GM19324 (cell line): ENCODE results near the gene TFPT.
A peak's percentile ranks its signal among the peaks of the same experiment; 100 is the strongest.

Experiments
- ATAC-seq: cut with Tn5 transposase; IDR thresholded peaks from one replicate; pipeline ENCODE4 v1.9.1; 2021; ENCODE audit warnings: mild to moderate bottlenecking, moderate library complexity; ENCODE audit not compliant: unreplicated experiment, low FRiP score

Gene TFPT

GRCh38 chr19:54115109-54116063 is at the start of gene TFPT, which contains the start of gene PRPF31:
TSS of gene TFPT (minus strand) at chr19:54115657. CDS start at chr19:54115269, 388 bp downstream.
TSS of gene PRPF31 (plus strand) at chr19:54115754. CDS start at chr19:54118279, 2,525 bp downstream.
- peak; percentile 81 for ATAC-seq

GRCh38 chr19:54165222-54165621 is 49.8 kb upstream of the TFPT start:
- ATAC-seq, result no peak

DNA sequence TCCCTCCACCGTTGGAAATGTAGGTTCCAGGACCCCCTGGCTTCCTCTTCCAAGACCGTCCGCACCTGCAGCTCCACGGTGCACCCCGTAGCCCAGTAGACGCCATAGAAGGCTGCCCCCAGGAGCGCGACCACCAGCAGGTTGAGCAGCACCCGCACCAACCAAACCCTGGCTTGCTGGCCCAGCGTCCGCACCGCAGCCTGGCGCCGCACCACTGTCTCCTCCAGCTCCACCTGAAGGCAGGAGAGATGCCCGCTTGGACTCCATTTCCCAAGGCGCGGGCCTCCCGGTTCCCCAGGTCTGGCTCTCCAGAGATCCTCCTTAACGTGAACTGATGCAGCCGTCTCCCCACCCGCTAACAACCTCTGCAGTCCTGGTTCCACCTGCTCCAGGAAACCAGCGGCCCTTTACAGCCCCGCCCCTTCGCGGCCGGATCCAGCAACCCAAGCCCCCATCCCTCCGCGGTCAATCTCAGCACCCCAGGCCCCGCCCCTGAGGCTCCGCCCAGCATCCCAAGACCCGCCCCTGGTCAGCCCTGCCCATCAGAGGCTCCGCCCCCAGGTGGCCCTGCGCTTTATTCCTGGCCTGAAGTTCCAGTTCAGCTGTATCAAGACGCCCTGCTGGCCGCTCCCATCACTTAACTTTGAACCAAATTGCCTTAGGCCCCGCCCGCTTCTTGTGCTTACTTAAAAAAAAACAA is 49.1 kb upstream of the TFPT start:
- no peak for ATAC-seq

DNA sequence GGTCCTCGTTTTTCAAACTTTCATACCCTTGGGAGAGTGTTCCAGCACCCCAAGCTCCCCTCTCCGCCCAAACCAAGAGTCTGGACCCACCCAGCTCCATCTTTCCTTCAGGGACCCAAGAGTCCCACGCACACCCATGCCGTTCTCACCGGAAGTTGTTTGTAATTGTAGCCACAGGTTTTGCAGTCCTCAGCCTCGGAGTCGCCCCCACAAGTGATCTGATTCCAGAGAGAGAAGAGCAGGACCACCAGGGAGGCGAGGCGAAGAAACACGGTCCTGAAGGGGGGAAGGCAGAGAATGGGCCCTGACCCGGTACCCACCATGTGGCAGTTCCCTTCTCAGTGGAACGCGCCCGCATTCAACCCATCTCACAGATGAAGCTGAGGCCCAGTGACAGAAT is 47.4 kb upstream of the TFPT start:
- ATAC-seq, result no peak

DNA sequence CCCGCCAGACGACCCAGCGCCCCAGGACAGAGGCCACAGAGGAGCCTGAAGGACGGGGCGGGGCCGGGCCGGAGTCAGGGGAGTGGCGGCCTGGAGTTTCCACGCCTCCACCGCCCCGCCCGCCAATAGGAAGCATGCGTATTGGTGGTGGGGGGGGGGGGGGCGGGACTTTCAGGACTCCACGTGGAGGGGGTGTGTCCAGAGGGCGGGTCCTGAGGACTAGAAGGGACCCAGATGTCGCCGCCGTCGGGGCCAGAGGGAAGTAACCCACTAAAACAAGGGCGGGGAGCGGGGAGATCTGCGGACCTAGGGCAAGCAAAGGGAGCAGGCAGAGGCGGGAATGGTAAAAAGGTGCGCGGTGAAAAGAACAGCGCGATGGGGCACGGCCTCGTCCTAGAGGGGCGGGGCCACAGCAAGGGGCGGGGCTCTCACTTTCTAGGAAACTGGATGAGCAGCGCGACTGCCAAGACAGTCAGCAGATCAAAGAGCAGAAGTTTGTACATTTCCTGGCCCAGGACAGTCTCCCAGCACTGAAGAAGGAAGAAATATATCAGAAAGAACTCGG is 46.9 kb upstream of the TFPT start:
- ATAC-seq, result no peak

DNA sequence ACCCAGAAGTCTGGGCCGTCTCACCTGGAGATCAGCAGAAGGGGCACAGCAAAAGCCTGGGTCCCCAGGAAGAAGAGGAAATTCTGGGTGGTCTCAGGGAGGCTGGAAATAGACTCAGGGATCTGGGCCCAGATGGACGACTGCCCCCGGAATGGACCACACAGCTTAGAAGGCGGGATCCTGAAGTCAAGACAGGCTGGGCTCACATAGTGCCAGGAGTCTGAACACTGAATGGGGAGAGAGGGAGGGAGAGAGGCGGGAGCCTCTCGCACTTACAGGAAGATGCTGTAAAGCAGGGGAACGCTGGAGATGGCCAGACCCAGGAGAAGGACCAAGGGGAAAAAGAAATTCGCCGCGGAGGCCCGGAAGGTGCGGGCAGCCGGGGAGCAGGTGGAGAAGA is 45.4 kb upstream of the TFPT start:
- ATAC-seq, result no peak

- ATAC-seq, result no peak
Measured at GRCh38 chr19:54160182-54160811, 44.8 kb upstream of the TFPT start.

GRCh38 chr19:54159352-54160181 is 44.1 kb upstream of the TFPT start, which contains the start of gene LENG1:
TSS of gene LENG1 (minus strand) at chr19:54159721. CDS start at chr19:54159695, 26 bp downstream.
- peak; percentile 96 for ATAC-seq

DNA sequence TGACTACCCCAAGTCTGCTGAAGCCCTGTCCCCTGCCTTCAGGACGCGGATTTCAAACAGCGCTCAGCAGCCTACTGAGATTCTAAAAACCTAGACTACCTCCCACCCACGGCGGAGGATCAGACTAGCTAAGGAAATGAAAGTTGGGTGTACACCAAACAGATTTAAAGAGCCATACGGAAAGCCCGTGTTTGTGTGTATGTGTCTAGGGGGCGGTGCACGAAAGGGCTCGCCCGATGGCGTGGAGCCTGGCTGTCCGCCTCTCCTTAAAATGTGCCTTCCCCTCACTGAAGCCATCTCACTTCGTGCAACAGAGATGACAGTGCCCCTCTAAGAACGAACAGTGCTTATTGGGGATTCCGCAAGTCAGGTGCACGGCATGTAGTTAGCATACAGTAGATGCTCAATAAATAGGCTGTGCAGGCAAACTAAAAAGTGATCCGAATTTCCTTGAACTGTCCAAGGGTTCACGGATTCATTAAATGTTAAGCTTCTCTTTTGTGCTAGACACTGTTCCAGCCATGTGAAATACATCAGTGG is 43.4 kb upstream of the TFPT start:
- ATAC-seq, result no peak

- no peak for ATAC-seq
Measured at GRCh38 chr19:54156953-54157352, 41.5 kb upstream of the TFPT start.

- ATAC-seq, result no peak
Measured at GRCh38 chr19:54156490-54156889, 41.0 kb upstream of the TFPT start.

DNA sequence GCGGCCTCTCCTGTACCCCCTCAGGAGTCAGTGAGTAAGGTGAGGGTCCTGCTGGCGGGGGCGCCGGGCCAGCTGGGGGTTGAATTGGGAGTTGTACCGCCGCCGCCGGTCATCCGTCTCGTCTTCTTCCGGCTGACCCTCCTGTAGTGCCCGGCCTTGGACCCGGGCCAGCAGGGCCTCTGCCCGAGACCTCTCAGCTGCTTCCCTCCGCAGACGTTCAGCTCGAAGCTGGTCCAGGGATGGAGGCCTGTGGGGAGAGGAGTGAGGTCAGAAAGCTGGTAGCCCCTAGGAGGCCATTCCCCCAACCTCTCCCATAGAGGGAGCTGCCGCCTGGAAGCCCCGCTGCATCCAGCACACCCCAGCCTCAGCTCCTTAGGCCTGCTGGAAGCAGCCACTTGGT is 40.2 kb upstream of the TFPT start:
- ATAC-seq, result no peak

DNA sequence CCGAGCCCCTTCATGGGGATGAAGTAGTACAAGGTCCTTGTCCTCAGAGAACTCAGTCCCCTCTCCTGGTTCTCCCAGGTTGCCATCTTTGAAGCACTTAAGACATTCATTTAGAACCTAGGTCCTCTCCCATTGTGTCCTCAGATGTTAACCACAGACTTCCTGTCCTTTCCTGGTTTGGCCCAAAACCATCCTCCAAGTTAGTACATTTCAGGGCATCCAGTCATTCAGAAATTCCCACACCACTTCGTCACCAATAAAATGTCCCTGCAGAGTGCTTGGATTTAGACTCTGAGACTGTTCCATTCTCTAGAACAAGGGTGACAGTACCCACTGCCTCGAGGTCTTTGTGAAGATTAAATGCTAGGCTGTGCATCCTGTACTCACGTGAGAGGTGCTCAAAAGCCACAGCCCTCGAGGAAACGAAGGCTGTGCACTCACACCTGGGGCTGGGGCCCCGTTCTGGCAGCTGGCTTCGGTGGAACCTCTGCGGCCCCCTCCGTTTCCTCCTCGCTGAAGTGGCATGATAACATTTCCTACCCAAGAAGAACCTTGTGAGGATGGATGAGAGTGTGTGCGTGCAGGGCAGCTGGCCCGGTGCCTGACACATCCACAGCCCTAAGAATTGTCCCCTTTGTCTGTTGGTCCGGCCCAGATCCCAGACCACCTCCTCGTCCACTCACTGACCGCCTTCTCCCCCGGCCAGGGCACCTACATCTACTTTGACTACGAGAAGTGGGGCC is 39.3 kb upstream of the TFPT start:
- ATAC-seq, result no peak

GRCh38 chr19:54153731-54154326 is 38.4 kb upstream of the TFPT start:
- no peak for ATAC-seq

GRCh38 chr19:54152878-54153524 is 37.5 kb upstream of the TFPT start:
- no peak for ATAC-seq

- ATAC-seq, result no peak
Measured at GRCh38 chr19:54152267-54152666, 36.8 kb upstream of the TFPT start.

DNA sequence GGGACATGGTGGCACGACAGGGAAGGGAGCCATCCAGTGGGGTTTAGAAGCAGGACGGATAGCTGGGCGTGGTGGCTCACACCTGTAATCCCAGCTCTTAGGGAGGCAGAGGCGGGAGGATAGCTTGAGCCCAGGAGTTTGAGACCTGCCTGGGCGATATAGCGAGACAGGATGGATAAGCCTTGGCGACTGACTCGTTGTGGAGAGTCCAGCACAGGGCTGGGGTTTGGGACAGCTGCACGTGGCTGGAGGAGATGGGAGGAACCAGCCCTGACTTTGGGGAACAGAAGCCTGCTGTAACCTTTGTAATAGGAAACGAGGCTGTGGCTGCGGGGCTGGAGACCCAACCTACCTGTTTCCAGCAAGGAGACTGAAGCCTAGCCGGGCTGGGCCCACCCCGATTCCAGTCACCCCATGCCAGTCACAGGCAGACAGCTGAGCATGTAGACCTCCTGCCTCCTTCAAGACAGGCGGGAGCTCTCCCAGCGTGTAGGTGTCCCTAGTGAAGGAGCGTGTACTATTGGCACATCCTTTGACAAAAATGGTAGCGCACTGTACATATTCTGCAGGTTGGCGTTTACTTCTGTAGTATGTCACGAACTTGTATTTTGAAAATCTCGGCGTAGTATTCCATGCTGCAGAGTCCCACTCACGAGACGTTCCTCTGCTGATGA is 36.0 kb upstream of the TFPT start:
- no peak for ATAC-seq
